GM23338 (cell line): ENCODE data around the gene PDZD7. TPM values are rescaled to one million over a fixed set of nuclear protein-coding genes. Genes with fewer than 3 reads are reported as not detected.

Experiments used
- ATAC-seq: fragments of 200-7000 bp; cut with Tn5 transposase; 3 replicates; pipeline ENCODE4 v1.9.1; 2020
- DNase-seq: peaks from one replicate; pipeline ENCODE4 v3.0.0-alpha.2; 2015; ENCODE audit warnings: low spot score
- H2AFZ ChIP-seq: fragments of 200-600 bp; sonication (generic); 2 replicates; pipeline ENCODE4 v1.8.0; 2016; ENCODE audit warnings: antibody characterized with exemption, mild to moderate bottlenecking, moderate library complexity
- H3F3A ChIP-seq: fragments of 200-600 bp; sonication (generic); replicated peaks from 2 replicates; pipeline ENCODE4 v1.8.0; 2017; ENCODE audit warnings: antibody characterized with exemption, mixed run types, low read depth
- H3K27ac ChIP-seq: fragments of 200-600 bp; sonication (generic); 2 replicates; pipeline ENCODE4 v1.6.1; 2016; ENCODE audit warnings: low read depth
- H3K27me3 ChIP-seq: fragments of 200-600 bp; sonication (generic); 2 replicates; pipeline ENCODE4 v1.8.0; 2016; ENCODE audit warnings: mild to moderate bottlenecking, mixed run types, moderate library complexity; ENCODE audit not compliant: insufficient read depth
- H3K36me3 ChIP-seq: fragments of 200-600 bp; sonication (generic); 2 replicates; pipeline ENCODE4 v1.8.0; 2016; ENCODE audit warnings: mild to moderate bottlenecking; ENCODE audit not compliant: insufficient read depth
- H3K4me1 ChIP-seq: fragments of 200-600 bp; sonication (generic); 2 replicates; pipeline ENCODE4 v1.8.0; 2016; ENCODE audit warnings: mild to moderate bottlenecking, moderate library complexity; ENCODE audit not compliant: insufficient read depth
- H3K4me2 ChIP-seq: fragments of 200-600 bp; sonication (generic); 2 replicates; pipeline ENCODE4 v1.7.1; 2017; ENCODE audit warnings: mixed run types
- H3K4me3 ChIP-seq: fragments of 200-600 bp; sonication (generic); 2 replicates; pipeline ENCODE4 v1.6.1; 2016; ENCODE audit warnings: mixed run types
- H3K79me2 ChIP-seq: fragments of 200-600 bp; sonication (generic); replicated peaks from 2 replicates; pipeline ENCODE4 v1.8.0; 2017; ENCODE audit warnings: mild to moderate bottlenecking; ENCODE audit not compliant: insufficient read depth
- H3K9me2 ChIP-seq: fragments of 200-600 bp; sonication (generic); 2 replicates; pipeline ENCODE4 v1.8.0; 2017; ENCODE audit not compliant: insufficient read depth
- H4K20me1 ChIP-seq: fragments of 200-600 bp; sonication (generic); replicated peaks from 2 replicates; pipeline ENCODE4 v1.8.0; 2017; ENCODE audit warnings: mild to moderate bottlenecking; ENCODE audit not compliant: insufficient read depth
- H3K27ac Mint-ChIP-seq: 2 replicates; pipeline ENCODE4 v1.8.0; 2020; ENCODE audit warnings: inconsistent platforms, mild to moderate bottlenecking, moderate library complexity, mixed read lengths
- H3K27me3 Mint-ChIP-seq: 3 replicates; pipeline ENCODE4 v1.8.0; 2022; ENCODE audit warnings: low read depth, mild to moderate bottlenecking, moderate library complexity, mixed read lengths, inconsistent platforms; ENCODE audit not compliant: insufficient read depth, poor library complexity
- H3K36me3 Mint-ChIP-seq: 3 replicates; pipeline ENCODE4 v1.8.0; 2021; ENCODE audit warnings: low read depth, mild to moderate bottlenecking, inconsistent platforms, moderate library complexity, mixed read lengths
- H3K4me1 Mint-ChIP-seq: 3 replicates; pipeline ENCODE4 v1.8.0; 2020; ENCODE audit warnings: mild to moderate bottlenecking, inconsistent platforms, mixed read lengths
- H3K4me3 Mint-ChIP-seq: 3 replicates; pipeline ENCODE4 v1.8.0; 2021; ENCODE audit warnings: moderate library complexity, mild to moderate bottlenecking, inconsistent platforms, mixed read lengths
- H3K9me3 Mint-ChIP-seq: 3 replicates; pipeline ENCODE4 v1.8.0; 2020; ENCODE audit warnings: moderate library complexity, mild to moderate bottlenecking, inconsistent platforms, mixed read lengths
- CREB1 ChIP-seq: fragments of 250-450 bp; sonication (Bioruptor Pico); IDR thresholded peaks from 2 replicates; pipeline ENCODE4 v1.5.0; 2020; ENCODE audit warnings: low read depth, mild to moderate bottlenecking, moderate library complexity
- EZH2 ChIP-seq: fragments of 200-600 bp; sonication (generic); IDR thresholded peaks from one replicate; pipeline ENCODE4 v1.8.0; 2017; ENCODE audit warnings: antibody characterized with exemption, mild to moderate bottlenecking, low read depth; ENCODE audit not compliant: unreplicated experiment
- EZH2phosphoT487 ChIP-seq: fragments of 200-600 bp; sonication (generic); IDR thresholded peaks from one replicate; pipeline ENCODE4 v1.8.1; 2018; ENCODE audit warnings: antibody characterized with exemption; ENCODE audit not compliant: unreplicated experiment
- JUNB ChIP-seq: IDR thresholded peaks from one replicate; pipeline ENCODE4 v1.6.1; 2016; ENCODE audit warnings: antibody characterized with exemption; ENCODE audit not compliant: unreplicated experiment
- NANOG ChIP-seq: IDR thresholded peaks from 2 replicates; pipeline ENCODE4 v1.6.1; 2016; ENCODE audit warnings: antibody characterized with exemption, borderline replicate concordance
- POLR2AphosphoS5 ChIP-seq: IDR thresholded peaks from 2 replicates; pipeline ENCODE4 v1.6.1; 2016; ENCODE audit warnings: antibody characterized with exemption, low read depth
- STAT1 ChIP-seq: IDR thresholded peaks from one replicate; pipeline ENCODE4 v1.6.1; 2016; ENCODE audit warnings: antibody characterized with exemption; ENCODE audit not compliant: unreplicated experiment
- ZNF114 ChIP-seq: fragments of 250-450 bp; sonication (Bioruptor Pico); IDR thresholded peaks from 2 replicates; pipeline ENCODE4 v1.5.0; 2020; ENCODE audit warnings: mild to moderate bottlenecking, moderate library complexity
- ZNF331 ChIP-seq: fragments of 250-450 bp; sonication (Bioruptor Pico); IDR thresholded peaks from 2 replicates; pipeline ENCODE4 v1.5.0; 2020; ENCODE audit warnings: low read depth, mild to moderate bottlenecking, moderate library complexity
- polyA plus RNA-seq: library from polyadenylated mRNA; unstranded; fragments of >200 nt; fragmentation: Nextera tagmentation; extraction: Ambion mirVana; gene quantifications from 2 replicates; pipeline ENCODE4 v1.2.1, GENCODE V29; 2016
- total RNA-seq: library from RNA; depleted of rRNA; stranded (reverse); fragments of >200 nt; shearing (Covaris generic); gene quantifications from 2 replicates; pipeline ENCODE4 v1.2.3, GENCODE V29; 2014
- TF ChIP-seq, protein P1 (sequence below), 2 experiments: fragments of 200-600 bp in 1 of 2; sonication (generic) in 1 of 2; conservative IDR thresholded peaks; 2 replicates each; pipeline versions ENCODE4 v1.5.1 to v1.6.1; 2016 to 2017; ENCODE audit warnings: antibody characterized with exemption in 2 of 2, low read depth in 2 of 2, mild to moderate bottlenecking in 2 of 2, moderate library complexity in 1 of 2
- TF ChIP-seq, protein P2 (sequence below): fragments of 250-450 bp; sonication (Bioruptor Pico); IDR thresholded peaks from 2 replicates; pipeline ENCODE4 v1.5.0; 2020; ENCODE audit warnings: mild to moderate bottlenecking, moderate library complexity
- TF ChIP-seq, protein P3 (sequence below): IDR thresholded peaks from 2 replicates; pipeline ENCODE4 v1.6.1; 2016; ENCODE audit warnings: antibody characterized with exemption
- TF ChIP-seq, protein P4 (sequence below): IDR thresholded peaks from one replicate; pipeline ENCODE4 v1.6.1; 2018; ENCODE audit warnings: antibody characterized with exemption; ENCODE audit not compliant: unreplicated experiment

Gene PDZD7
- total and polyA plus RNA-seq, 2 experiments from 2014 or later: 1.7 to 2.3 TPM

DNA sequence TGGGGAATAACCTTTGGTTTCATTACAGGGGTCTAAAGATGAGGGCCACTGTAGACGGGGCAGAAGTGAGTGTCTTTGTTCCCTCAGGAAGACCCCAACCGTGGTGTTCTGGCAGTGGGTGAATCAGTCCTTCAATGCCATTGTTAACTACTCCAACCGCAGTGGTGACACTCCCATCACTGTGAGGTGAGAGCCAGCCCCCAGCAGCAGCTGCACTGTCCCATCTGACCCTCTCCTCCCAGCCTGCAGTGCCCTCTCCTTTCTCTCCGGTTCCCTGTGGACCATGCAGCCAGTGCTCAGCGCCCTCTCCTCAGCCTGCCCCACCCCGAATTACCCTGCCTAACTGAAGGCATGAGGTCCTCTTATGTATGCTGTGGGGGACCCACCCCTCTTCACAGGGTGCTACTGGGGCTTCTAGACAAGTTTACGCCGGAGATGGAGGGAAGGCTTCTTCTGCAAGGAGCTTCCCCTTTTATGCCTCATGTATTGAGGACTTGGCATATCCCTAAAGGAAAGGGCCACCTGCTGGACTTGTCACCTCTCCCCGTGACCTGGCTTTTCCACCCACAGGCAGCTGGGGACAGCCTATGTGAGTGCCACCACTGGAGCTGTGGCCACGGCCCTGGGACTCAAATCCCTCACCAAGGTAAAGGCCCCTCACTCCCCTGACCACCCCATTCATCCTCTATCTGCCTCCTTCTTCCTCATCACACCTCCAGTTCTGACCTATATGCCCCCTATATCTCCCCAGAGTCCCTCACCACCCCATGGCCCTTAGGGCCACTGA, 5.2 kb upstream of the PDZD7 start:
- DNase-seq (no peak), ATAC-seq (no peak)
- Histone ChIP-seq H3K27ac (no peak overlapping the region), H4K20me1 (no peaks in the 10 kb centered on the region), H3K4me2 (no peak overlapping the region), H3F3A (no peaks in the 10 kb centered on the region), H3K79me2 (no peaks in the 10 kb centered on the region), H3K4me3 (no peak overlapping the region), H3K36me3 (no peaks in the 10 kb centered on the region), H3K27me3 (peaks cover 55% of the 10 kb centered on the region), H2AFZ (no peak overlapping the region), H3K9me2 (no peaks in the 10 kb centered on the region), H3K4me1 (peaks cover 12% of the 10 kb centered on the region; the same call in 1 of the 2 replicates)
- Mint-ChIP-seq H3K36me3 (no peaks in the 10 kb centered on the region), H3K9me3 (no peaks in the 10 kb centered on the region), H3K4me1 (peaks cover 15% of the 10 kb centered on the region), H3K4me3 (no peak overlapping the region), H3K27me3 (peaks cover 58% of the 10 kb centered on the region), H3K27ac (no peak overlapping the region)
- TF ChIP-seq JUNB (no peak), ZNF331 (CRISPR knock-in tag) (no peak), NANOG (no peak), ZNF114 (no peak), EZH2 (no peak), EZH2phosphoT487 (no peak), POLR2AphosphoS5 (no peak), CREB1 (no peak), STAT1 (no peak)
- TF ChIP-seq, protein P1, sequence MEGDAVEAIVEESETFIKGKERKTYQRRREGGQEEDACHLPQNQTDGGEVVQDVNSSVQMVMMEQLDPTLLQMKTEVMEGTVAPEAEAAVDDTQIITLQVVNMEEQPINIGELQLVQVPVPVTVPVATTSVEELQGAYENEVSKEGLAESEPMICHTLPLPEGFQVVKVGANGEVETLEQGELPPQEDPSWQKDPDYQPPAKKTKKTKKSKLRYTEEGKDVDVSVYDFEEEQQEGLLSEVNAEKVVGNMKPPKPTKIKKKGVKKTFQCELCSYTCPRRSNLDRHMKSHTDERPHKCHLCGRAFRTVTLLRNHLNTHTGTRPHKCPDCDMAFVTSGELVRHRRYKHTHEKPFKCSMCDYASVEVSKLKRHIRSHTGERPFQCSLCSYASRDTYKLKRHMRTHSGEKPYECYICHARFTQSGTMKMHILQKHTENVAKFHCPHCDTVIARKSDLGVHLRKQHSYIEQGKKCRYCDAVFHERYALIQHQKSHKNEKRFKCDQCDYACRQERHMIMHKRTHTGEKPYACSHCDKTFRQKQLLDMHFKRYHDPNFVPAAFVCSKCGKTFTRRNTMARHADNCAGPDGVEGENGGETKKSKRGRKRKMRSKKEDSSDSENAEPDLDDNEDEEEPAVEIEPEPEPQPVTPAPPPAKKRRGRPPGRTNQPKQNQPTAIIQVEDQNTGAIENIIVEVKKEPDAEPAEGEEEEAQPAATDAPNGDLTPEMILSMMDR (conservative IDR thresholded peaks at IDR 0.05; ENCODE audit: low read depth in 2 of 2): no peak
- TF ChIP-seq, protein P2, sequence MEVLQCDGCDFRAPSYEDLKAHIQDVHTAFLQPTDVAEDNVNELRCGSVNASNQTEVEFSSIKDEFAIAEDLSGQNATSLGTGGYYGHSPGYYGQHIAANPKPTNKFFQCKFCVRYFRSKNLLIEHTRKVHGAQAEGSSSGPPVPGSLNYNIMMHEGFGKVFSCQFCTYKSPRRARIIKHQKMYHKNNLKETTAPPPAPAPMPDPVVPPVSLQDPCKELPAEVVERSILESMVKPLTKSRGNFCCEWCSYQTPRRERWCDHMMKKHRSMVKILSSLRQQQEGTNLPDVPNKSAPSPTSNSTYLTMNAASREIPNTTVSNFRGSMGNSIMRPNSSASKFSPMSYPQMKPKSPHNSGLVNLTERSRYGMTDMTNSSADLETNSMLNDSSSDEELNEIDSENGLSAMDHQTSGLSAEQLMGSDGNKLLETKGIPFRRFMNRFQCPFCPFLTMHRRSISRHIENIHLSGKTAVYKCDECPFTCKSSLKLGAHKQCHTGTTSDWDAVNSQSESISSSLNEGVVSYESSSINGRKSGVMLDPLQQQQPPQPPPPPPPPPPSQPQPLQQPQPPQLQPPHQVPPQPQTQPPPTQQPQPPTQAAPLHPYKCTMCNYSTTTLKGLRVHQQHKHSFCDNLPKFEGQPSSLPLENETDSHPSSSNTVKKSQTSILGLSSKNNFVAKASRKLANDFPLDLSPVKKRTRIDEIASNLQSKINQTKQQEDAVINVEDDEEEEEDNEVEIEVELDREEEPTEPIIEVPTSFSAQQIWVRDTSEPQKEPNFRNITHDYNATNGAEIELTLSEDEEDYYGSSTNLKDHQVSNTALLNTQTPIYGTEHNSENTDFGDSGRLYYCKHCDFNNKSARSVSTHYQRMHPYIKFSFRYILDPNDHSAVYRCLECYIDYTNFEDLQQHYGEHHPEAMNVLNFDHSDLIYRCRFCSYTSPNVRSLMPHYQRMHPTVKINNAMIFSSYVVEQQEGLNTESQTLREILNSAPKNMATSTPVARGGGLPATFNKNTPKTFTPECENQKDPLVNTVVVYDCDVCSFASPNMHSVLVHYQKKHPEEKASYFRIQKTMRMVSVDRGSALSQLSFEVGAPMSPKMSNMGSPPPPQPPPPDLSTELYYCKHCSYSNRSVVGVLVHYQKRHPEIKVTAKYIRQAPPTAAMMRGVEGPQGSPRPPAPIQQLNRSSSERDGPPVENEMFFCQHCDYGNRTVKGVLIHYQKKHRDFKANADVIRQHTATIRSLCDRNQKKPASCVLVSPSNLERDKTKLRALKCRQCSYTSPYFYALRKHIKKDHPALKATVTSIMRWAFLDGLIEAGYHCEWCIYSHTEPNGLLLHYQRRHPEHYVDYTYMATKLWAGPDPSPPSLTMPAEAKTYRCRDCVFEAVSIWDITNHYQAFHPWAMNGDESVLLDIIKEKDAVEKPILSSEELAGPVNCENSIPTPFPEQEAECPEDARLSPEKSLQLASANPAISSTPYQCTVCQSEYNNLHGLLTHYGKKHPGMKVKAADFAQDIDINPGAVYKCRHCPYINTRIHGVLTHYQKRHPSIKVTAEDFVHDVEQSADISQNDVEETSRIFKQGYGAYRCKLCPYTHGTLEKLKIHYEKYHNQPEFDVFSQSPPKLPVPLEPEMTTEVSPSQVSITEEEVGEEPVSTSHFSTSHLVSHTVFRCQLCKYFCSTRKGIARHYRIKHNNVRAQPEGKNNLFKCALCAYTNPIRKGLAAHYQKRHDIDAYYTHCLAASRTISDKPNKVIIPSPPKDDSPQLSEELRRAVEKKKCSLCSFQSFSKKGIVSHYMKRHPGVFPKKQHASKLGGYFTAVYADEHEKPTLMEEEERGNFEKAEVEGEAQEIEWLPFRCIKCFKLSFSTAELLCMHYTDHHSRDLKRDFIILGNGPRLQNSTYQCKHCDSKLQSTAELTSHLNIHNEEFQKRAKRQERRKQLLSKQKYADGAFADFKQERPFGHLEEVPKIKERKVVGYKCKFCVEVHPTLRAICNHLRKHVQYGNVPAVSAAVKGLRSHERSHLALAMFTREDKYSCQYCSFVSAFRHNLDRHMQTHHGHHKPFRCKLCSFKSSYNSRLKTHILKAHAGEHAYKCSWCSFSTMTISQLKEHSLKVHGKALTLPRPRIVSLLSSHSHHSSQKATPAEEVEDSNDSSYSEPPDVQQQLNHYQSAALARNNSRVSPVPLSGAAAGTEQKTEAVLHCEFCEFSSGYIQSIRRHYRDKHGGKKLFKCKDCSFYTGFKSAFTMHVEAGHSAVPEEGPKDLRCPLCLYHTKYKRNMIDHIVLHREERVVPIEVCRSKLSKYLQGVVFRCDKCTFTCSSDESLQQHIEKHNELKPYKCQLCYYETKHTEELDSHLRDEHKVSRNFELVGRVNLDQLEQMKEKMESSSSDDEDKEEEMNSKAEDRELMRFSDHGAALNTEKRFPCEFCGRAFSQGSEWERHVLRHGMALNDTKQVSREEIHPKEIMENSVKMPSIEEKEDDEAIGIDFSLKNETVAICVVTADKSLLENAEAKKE (CRISPR knock-in tag): no peak
- TF ChIP-seq, protein P3, sequence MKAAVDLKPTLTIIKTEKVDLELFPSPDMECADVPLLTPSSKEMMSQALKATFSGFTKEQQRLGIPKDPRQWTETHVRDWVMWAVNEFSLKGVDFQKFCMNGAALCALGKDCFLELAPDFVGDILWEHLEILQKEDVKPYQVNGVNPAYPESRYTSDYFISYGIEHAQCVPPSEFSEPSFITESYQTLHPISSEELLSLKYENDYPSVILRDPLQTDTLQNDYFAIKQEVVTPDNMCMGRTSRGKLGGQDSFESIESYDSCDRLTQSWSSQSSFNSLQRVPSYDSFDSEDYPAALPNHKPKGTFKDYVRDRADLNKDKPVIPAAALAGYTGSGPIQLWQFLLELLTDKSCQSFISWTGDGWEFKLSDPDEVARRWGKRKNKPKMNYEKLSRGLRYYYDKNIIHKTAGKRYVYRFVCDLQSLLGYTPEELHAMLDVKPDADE: no peak
- TF ChIP-seq, protein P4, sequence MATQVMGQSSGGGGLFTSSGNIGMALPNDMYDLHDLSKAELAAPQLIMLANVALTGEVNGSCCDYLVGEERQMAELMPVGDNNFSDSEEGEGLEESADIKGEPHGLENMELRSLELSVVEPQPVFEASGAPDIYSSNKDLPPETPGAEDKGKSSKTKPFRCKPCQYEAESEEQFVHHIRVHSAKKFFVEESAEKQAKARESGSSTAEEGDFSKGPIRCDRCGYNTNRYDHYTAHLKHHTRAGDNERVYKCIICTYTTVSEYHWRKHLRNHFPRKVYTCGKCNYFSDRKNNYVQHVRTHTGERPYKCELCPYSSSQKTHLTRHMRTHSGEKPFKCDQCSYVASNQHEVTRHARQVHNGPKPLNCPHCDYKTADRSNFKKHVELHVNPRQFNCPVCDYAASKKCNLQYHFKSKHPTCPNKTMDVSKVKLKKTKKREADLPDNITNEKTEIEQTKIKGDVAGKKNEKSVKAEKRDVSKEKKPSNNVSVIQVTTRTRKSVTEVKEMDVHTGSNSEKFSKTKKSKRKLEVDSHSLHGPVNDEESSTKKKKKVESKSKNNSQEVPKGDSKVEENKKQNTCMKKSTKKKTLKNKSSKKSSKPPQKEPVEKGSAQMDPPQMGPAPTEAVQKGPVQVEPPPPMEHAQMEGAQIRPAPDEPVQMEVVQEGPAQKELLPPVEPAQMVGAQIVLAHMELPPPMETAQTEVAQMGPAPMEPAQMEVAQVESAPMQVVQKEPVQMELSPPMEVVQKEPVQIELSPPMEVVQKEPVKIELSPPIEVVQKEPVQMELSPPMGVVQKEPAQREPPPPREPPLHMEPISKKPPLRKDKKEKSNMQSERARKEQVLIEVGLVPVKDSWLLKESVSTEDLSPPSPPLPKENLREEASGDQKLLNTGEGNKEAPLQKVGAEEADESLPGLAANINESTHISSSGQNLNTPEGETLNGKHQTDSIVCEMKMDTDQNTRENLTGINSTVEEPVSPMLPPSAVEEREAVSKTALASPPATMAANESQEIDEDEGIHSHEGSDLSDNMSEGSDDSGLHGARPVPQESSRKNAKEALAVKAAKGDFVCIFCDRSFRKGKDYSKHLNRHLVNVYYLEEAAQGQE: no peak
